HepG2 (cell line): ENCODE measurements around the gene RXRG. TPM values are rescaled to one million over a fixed set of nuclear protein-coding genes. Genes with fewer than 3 reads are reported as not detected.

Experiments
- MED1 ChIP-seq: sonication (generic); formaldehyde crosslinking; IDR thresholded peaks from 2 replicates; pipeline ENCODE4 v1.4.0; 2020; ENCODE audit warnings: missing genetic modification reagents
- RXRA ChIP-seq: sonication (generic); formaldehyde crosslinking; IDR thresholded peaks from 2 replicates; pipeline ENCODE4 v1.5.1; 2020; ENCODE audit warnings: missing genetic modification reagents
- SIN3A ChIP-seq: IDR thresholded peaks from 2 replicates; pipeline ENCODE4 v1.6.1; 2011; ENCODE audit warnings: low read depth, mild to moderate bottlenecking, control low read depth, low read length, borderline replicate concordance
- STAG1 ChIP-seq: sonication (generic); formaldehyde crosslinking; IDR thresholded peaks from 2 replicates; pipeline ENCODE4 v1.4.0; 2020; ENCODE audit warnings: missing genetic modification reagents
- polyA plus RNA-seq, 8 experiments: library from polyadenylated mRNA; depleted of rRNA in 3 of 8; stranded (reverse) in 7 of 8; unstranded in 1 of 8; fragments of >200 nt; fragmentation: Illumina TruSeq in 4 of 8; extraction: Trizol in 4 of 8; gene quantifications; 2 replicates each; pipeline versions ENCODE4 v1.2.1 to v1.2.3, GENCODE V29; 2011 to 2016; ENCODE audit warnings: low read depth in 4 of 8, missing spikeins in 1 of 8, mixed read lengths in 1 of 8; ENCODE audit not compliant: insufficient read depth in 1 of 8
- total RNA-seq, 5 experiments: library from RNA; depleted of rRNA; stranded (reverse); fragments of >200 nt; fragmentation: Illumina TruSeq; extraction: Trizol; gene quantifications; 2 replicates each; pipeline ENCODE4 v1.2.3, GENCODE V29; 2016; ENCODE audit warnings: low read depth in 1 of 5
- TF ChIP-seq, protein P1 (sequence below), 2 experiments: fragments of 450-650 bp in 1 of 2; sonication (generic) in 1 of 2; formaldehyde crosslinking in 1 of 2; IDR thresholded peaks; 2 replicates each; pipeline versions ENCODE4 v1.6.1 to v1.8.0; 2016 to 2022; ENCODE audit warnings: antibody characterized with exemption in 1 of 2, mild to moderate bottlenecking in 1 of 2, missing genetic modification reagents in 1 of 2
- TF ChIP-seq, protein P2 (sequence below): sonication (generic); formaldehyde crosslinking; IDR thresholded peaks from 2 replicates; pipeline ENCODE4 v1.4.0; 2020; ENCODE audit warnings: mild to moderate bottlenecking, missing genetic modification reagents, borderline replicate concordance
- TF ChIP-seq, protein P3 (sequence below): IDR thresholded peaks from 2 replicates; pipeline ENCODE4 v1.6.1; 2016; ENCODE audit warnings: low read depth, control low read depth
- TF ChIP-seq, protein P4 (sequence below): sonication (generic); formaldehyde crosslinking; IDR thresholded peaks from 2 replicates; pipeline ENCODE4 v1.4.0; 2020; ENCODE audit warnings: missing genetic modification reagents

Gene RXRG
- total and polyA plus RNA-seq, 2 of the 13 experiments (the other 11 are each of a cell fraction or from before 2014, with no cell fraction given) = not detected

DNA sequence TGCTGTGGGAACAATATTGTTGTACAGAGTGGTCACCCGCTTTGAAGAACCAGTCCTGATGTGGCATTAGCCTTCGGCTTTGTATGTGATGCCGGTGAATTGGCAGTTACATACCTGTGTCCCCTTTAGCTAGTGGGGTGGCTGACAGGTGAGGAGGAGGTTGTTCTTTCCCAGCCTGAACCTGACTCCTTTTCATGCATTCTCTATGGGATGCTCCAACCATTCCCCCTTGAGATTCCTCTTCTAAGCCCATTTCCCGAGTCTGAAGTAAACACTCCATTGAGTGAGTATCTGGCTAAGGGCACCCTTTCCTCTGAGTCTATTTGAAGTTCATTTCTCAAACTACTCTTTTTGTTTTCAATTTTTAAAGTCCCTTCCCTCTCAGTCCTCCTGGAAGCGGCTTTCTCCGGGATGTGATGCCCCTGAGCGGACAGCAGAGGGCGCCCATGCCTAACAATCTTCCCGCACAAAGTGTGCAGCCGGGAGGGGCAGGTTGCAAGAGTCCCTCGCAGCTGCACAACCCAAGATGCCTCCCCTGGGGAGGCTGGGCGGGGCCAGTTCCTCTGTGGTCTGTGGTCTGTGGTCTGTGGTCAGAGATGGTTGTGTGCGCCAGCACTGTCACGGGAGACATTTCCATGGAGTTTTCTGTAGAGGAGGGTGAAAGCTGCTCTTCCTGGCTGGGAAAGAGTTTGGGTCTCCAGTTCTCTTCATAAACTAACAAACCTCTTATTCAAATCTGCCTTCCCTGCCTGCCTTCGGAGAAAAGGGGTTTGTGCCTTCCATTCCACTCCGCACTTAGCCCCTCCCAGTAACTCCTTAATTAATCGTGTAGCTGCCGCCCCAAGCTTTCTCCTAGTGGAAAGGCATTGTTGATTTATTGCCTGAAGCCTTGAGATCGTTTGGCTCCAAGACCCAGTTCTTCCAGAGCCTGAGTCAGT lies 52.0 kb downstream of the RXRG start (continued):
- TF ChIP-seq, protein P1, sequence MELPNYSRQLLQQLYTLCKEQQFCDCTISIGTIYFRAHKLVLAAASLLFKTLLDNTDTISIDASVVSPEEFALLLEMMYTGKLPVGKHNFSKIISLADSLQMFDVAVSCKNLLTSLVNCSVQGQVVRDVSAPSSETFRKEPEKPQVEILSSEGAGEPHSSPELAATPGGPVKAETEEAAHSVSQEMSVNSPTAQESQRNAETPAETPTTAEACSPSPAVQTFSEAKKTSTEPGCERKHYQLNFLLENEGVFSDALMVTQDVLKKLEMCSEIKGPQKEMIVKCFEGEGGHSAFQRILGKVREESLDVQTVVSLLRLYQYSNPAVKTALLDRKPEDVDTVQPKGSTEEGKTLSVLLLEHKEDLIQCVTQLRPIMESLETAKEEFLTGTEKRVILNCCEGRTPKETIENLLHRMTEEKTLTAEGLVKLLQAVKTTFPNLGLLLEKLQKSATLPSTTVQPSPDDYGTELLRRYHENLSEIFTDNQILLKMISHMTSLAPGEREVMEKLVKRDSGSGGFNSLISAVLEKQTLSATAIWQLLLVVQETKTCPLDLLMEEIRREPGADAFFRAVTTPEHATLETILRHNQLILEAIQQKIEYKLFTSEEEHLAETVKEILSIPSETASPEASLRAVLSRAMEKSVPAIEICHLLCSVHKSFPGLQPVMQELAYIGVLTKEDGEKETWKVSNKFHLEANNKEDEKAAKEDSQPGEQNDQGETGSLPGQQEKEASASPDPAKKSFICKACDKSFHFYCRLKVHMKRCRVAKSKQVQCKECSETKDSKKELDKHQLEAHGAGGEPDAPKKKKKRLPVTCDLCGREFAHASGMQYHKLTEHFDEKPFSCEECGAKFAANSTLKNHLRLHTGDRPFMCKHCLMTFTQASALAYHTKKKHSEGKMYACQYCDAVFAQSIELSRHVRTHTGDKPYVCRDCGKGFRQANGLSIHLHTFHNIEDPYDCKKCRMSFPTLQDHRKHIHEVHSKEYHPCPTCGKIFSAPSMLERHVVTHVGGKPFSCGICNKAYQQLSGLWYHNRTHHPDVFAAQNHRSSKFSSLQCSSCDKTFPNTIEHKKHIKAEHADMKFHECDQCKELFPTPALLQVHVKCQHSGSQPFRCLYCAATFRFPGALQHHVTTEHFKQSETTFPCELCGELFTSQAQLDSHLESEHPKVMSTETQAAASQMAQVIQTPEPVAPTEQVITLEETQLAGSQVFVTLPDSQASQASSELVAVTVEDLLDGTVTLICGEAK (IDR thresholded peaks at IDR 0.05) = no peak
- TF ChIP-seq, protein P1 (CRISPR knock-in tag; IDR thresholded peaks at IDR 0.05) = no peak
- TF ChIP-seq MED1 (CRISPR knock-in tag) = no peak
- TF ChIP-seq RXRA (CRISPR knock-in tag) = no peak
- no peak for TF ChIP-seq SIN3A
- TF ChIP-seq, protein P2, sequence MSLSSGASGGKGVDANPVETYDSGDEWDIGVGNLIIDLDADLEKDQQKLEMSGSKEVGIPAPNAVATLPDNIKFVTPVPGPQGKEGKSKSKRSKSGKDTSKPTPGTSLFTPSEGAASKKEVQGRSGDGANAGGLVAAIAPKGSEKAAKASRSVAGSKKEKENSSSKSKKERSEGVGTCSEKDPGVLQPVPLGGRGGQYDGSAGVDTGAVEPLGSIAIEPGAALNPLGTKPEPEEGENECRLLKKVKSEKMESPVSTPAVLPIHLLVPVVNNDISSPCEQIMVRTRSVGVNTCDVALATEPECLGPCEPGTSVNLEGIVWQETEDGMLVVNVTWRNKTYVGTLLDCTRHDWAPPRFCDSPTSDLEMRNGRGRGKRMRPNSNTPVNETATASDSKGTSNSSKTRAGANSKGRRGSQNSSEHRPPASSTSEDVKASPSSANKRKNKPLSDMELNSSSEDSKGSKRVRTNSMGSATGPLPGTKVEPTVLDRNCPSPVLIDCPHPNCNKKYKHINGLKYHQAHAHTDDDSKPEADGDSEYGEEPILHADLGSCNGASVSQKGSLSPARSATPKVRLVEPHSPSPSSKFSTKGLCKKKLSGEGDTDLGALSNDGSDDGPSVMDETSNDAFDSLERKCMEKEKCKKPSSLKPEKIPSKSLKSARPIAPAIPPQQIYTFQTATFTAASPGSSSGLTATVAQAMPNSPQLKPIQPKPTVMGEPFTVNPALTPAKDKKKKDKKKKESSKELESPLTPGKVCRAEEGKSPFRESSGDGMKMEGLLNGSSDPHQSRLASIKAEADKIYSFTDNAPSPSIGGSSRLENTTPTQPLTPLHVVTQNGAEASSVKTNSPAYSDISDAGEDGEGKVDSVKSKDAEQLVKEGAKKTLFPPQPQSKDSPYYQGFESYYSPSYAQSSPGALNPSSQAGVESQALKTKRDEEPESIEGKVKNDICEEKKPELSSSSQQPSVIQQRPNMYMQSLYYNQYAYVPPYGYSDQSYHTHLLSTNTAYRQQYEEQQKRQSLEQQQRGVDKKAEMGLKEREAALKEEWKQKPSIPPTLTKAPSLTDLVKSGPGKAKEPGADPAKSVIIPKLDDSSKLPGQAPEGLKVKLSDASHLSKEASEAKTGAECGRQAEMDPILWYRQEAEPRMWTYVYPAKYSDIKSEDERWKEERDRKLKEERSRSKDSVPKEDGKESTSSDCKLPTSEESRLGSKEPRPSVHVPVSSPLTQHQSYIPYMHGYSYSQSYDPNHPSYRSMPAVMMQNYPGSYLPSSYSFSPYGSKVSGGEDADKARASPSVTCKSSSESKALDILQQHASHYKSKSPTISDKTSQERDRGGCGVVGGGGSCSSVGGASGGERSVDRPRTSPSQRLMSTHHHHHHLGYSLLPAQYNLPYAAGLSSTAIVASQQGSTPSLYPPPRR (CRISPR knock-in tag) = no peak
- TF ChIP-seq, protein P3, sequence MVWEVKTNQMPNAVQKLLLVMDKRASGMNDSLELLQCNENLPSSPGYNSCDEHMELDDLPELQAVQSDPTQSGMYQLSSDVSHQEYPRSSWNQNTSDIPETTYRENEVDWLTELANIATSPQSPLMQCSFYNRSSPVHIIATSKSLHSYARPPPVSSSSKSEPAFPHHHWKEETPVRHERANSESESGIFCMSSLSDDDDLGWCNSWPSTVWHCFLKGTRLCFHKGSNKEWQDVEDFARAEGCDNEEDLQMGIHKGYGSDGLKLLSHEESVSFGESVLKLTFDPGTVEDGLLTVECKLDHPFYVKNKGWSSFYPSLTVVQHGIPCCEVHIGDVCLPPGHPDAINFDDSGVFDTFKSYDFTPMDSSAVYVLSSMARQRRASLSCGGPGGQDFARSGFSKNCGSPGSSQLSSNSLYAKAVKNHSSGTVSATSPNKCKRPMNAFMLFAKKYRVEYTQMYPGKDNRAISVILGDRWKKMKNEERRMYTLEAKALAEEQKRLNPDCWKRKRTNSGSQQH (CRISPR knock-in tag) = no peak
- TF ChIP-seq, protein P4, sequence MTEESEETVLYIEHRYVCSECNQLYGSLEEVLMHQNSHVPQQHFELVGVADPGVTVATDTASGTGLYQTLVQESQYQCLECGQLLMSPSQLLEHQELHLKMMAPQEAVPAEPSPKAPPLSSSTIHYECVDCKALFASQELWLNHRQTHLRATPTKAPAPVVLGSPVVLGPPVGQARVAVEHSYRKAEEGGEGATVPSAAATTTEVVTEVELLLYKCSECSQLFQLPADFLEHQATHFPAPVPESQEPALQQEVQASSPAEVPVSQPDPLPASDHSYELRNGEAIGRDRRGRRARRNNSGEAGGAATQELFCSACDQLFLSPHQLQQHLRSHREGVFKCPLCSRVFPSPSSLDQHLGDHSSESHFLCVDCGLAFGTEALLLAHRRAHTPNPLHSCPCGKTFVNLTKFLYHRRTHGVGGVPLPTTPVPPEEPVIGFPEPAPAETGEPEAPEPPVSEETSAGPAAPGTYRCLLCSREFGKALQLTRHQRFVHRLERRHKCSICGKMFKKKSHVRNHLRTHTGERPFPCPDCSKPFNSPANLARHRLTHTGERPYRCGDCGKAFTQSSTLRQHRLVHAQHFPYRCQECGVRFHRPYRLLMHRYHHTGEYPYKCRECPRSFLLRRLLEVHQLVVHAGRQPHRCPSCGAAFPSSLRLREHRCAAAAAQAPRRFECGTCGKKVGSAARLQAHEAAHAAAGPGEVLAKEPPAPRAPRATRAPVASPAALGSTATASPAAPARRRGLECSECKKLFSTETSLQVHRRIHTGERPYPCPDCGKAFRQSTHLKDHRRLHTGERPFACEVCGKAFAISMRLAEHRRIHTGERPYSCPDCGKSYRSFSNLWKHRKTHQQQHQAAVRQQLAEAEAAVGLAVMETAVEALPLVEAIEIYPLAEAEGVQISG (CRISPR knock-in tag) = no peak
- TF ChIP-seq STAG1 = peak; percentile 83
